ENCODE measurements around the gene AIFM3.

DNA sequence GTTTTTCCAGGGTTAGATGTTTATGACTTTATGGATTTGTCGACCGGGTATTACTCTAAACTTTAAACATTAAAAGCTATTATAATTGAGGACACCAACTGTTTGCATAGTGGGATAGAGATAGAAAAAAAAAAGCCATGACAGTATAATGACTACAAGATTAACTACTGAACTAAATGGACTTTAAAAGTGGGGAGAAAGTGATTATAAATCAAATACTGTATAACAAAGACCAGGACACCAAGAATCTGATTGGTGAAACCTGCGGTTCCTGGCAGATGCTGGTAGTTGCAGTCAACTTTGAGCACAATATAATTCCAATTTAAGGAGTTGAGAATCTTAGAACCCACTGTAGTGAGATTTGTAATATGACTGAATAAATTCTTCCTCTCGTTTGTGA, 47.3 kb upstream of the AIFM3 start:
- TF ChIP-seq, protein P1, sequence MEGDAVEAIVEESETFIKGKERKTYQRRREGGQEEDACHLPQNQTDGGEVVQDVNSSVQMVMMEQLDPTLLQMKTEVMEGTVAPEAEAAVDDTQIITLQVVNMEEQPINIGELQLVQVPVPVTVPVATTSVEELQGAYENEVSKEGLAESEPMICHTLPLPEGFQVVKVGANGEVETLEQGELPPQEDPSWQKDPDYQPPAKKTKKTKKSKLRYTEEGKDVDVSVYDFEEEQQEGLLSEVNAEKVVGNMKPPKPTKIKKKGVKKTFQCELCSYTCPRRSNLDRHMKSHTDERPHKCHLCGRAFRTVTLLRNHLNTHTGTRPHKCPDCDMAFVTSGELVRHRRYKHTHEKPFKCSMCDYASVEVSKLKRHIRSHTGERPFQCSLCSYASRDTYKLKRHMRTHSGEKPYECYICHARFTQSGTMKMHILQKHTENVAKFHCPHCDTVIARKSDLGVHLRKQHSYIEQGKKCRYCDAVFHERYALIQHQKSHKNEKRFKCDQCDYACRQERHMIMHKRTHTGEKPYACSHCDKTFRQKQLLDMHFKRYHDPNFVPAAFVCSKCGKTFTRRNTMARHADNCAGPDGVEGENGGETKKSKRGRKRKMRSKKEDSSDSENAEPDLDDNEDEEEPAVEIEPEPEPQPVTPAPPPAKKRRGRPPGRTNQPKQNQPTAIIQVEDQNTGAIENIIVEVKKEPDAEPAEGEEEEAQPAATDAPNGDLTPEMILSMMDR (IDR thresholded peaks at IDR 0.05), result no peak
- no peak for TF ChIP-seq ZFX (IDR thresholded peaks at IDR 0.05; ENCODE audit: borderline replicate concordance)
